Right cardiac atrium (tissue), 5 donors: Measurements from ENCODE around the gene CD70. TPM values are rescaled to one million over a fixed set of nuclear protein-coding genes. Genes with fewer than 3 reads are reported as not detected.

Experiments used
- ATAC-seq, 2 donors: fragments of 200-7000 bp; cut with Tn5 transposase; one replicate each; pipeline versions ENCODE4 v1.8.0 to v1.9.1; 2020; ENCODE audit warnings: moderate library complexity in 2 of 2, mild to moderate bottlenecking in 1 of 2
- DNase-seq, 3 donors: peaks; one replicate each; pipeline ENCODE4 v3.0.0-alpha.2; 2020
- H3K27ac ChIP-seq: one replicate; pipeline ENCODE4 v1.5.1; 2013; ENCODE audit warnings: mild to moderate bottlenecking, low read length, control low read depth, moderate library complexity
- H3K27me3 ChIP-seq: one replicate; pipeline ENCODE4 v1.6.1; 2013; ENCODE audit not compliant: control insufficient read depth, insufficient read depth
- H3K4me1 ChIP-seq: one replicate; pipeline ENCODE4 v1.6.1; 2013; ENCODE audit warnings: low read length; ENCODE audit not compliant: control insufficient read depth, insufficient read depth
- H3K4me3 ChIP-seq: one replicate; pipeline ENCODE4 v1.5.1; 2013; ENCODE audit warnings: low read length, control low read depth
- H3K9me3 ChIP-seq: one replicate; pipeline ENCODE4 v1.6.1; 2013; ENCODE audit warnings: low read length; ENCODE audit not compliant: control insufficient read depth
- WGBS: extraction: QIAGEN DNeasy Blood & Tissue Kit; methylation state at CpG from one replicate; pipeline ENCODE4 v1.1.7; 2013; 5-methylcytosine and 5-hydroxymethylcytosine counted together
- intact Hi-C, 4 donors: fragments of 100-400 bp; cut with DNase I; formaldehyde crosslinking; loops; one replicate each; pipeline versions ENCODE4 v1.11.0 to v1.14.0; 2022 to 2023
- polyA plus RNA-seq: library from polyadenylated mRNA; stranded (reverse); fragments of 200-250 nt; gene quantifications from one replicate; pipeline ENCODE4 v1.2.3, GENCODE V29; 2013
- total RNA-seq, 4 donors: library from RNA; stranded (reverse); fragmentation: NEBNext Ultra II Directional; extraction: Animal tissue kit (Norgen Biotek cat#: 25700); gene quantifications; one replicate each; pipeline ENCODE4 v1.2.1, GENCODE V29; 2021
- donor health status: healthy with polysubstance abuse.
- donor health status: DM: no; HTN: yes; CAD: no.
- donor health status: DM: no; HTN: no; CAD: no.
- donor health status: DM: no; HTN: yes; CAD: no; lungs with severe emphysema.
- donor health status: DM: yes; HTN: yes; CAD: no.

The CD70 gene
- total and polyA plus RNA-seq, 5 donors: not detected

GRCh38 chr19:6540918-6541689 is 49.8 kb downstream of the CD70 start:
- no peak for DNase-seq
- WGBS: 78% methylated on average over 13 of the region's 13 CpGs
- intact Hi-C loops: no loop called here

GRCh38 chr19:6539514-6539913 is 51.4 kb downstream of the CD70 start:
- no peaks in the 10 kb centered on the region for H3K9me3 ChIP-seq
- WGBS: 87% methylated on average over 6 of the region's 6 CpGs
- ATAC-seq (no peak), DNase-seq (no peak)
- H3K4me3 ChIP-seq: no peak overlapping the region
- intact Hi-C loops: no loop called here
- no peaks in the 10 kb centered on the region for H3K27me3 ChIP-seq
- no peaks in the 10 kb centered on the region for H3K4me1 ChIP-seq
- no peak overlapping the region for H3K27ac ChIP-seq

More at GRCh38 chr19:6540918-6541689, 49.8 kb downstream of the CD70 start:
- ATAC-seq: no peak
- no peak overlapping the region for H3K4me3 ChIP-seq
- no peaks in the 10 kb centered on the region for H3K4me1 ChIP-seq
- H3K27me3 ChIP-seq: no peaks in the 10 kb centered on the region
- H3K9me3 ChIP-seq: no peaks in the 10 kb centered on the region
- H3K27ac ChIP-seq: no peak overlapping the region

Other genes with a start within 250 kb of the CD70 start
- 10 to 100 TPM; 61.5 to 79.5 (median 68.6) TPM for gene CLPP, start 229.6 kb downstream of the CD70 start, total RNA-seq
- 73.0 TPM for gene CLPP, start 229.6 kb downstream of the CD70 start, polyA plus RNA-seq
- gene ALKBH7, start 218.4 kb downstream of the CD70 start, total RNA-seq: 100 to 1,000 TPM in 3 of 4 donors, 10 to 100 TPM in 1; 95.6 to 127 (median 119) TPM
- gene ALKBH7, start 218.4 kb downstream of the CD70 start, polyA plus RNA-seq: 99.0 TPM
- 1 to 10 TPM in 2 of 4 donors, under 1 TPM in 2; 0.68 to 1.3 (median 0.99) TPM for gene PSPN, start 215.2 kb downstream of the CD70 start, total RNA-seq
- gene PSPN, start 215.2 kb downstream of the CD70 start, polyA plus RNA-seq: 0.50 TPM
- 10 to 100 TPM; 30.8 to 39.8 (median 34.3) TPM for gene GTF2F1, start 198.0 kb downstream of the CD70 start, total RNA-seq
- 33.8 TPM for gene GTF2F1, start 198.0 kb downstream of the CD70 start, polyA plus RNA-seq
- 100 to 1,000 TPM; 105 to 134 (median 112) TPM for gene KHSRP, start 166.3 kb downstream of the CD70 start, total RNA-seq
- 84.8 TPM for gene KHSRP, start 166.3 kb downstream of the CD70 start, polyA plus RNA-seq
- under 1 TPM; 0.21 to 0.54 (median 0.29) TPM for gene SLC25A41, start 157.4 kb downstream of the CD70 start, total RNA-seq
- gene SLC25A41, start 157.4 kb downstream of the CD70 start, polyA plus RNA-seq: 0.36 TPM
- gene SLC25A23, start 131.4 kb downstream of the CD70 start, total RNA-seq: 10 to 100 TPM; 81.6 to 95.5 (median 89.7) TPM
- 59.6 TPM for gene SLC25A23, start 131.4 kb downstream of the CD70 start, polyA plus RNA-seq
- gene CRB3, start 126.9 kb downstream of the CD70 start, total RNA-seq: not detected
- 0.11 TPM for gene CRB3, start 126.9 kb downstream of the CD70 start, polyA plus RNA-seq
- 1 to 10 TPM in 2 of 4 donors, under 1 TPM in 2; 0.54 to 1.9 (median 1.1) TPM for gene DENND1C, start 109.4 kb downstream of the CD70 start, total RNA-seq
- gene DENND1C, start 109.4 kb downstream of the CD70 start, polyA plus RNA-seq: 0.68 TPM
- 1 to 10 TPM in 3 of 4 donors, under 1 TPM in 1; 0.45 to 7.4 (median 2.7) TPM for gene TUBB4A, start 88.8 kb downstream of the CD70 start, total RNA-seq
- 2.2 TPM for gene TUBB4A, start 88.8 kb downstream of the CD70 start, polyA plus RNA-seq
- under 1 TPM; 0.17 to 0.91 (median 0.24) TPM for gene TNFSF9, start 60.1 kb downstream of the CD70 start, total RNA-seq
- 0.14 TPM for gene TNFSF9, start 60.1 kb downstream of the CD70 start, polyA plus RNA-seq
- gene TNFSF14, start 79.0 kb upstream of the CD70 start, total RNA-seq: 1 to 10 TPM in 2 of 4 donors, under 1 TPM in 2; 0.08 to 1.1 (median 0.83) TPM
- 0.29 TPM for gene TNFSF14, start 79.0 kb upstream of the CD70 start, polyA plus RNA-seq
- 100 to 1,000 TPM; 136 to 537 (median 382) TPM for gene C3, start 129.5 kb upstream of the CD70 start, total RNA-seq
- gene C3, start 129.5 kb upstream of the CD70 start, polyA plus RNA-seq: 273 TPM
- 10 to 100 TPM; 28.2 to 38.4 (median 33.0) TPM for gene GPR108, start 146.4 kb upstream of the CD70 start, total RNA-seq
- 36.8 TPM for gene GPR108, start 146.4 kb upstream of the CD70 start, polyA plus RNA-seq
- 10 to 100 TPM; 68.8 to 89.5 (median 78.8) TPM for gene TRIP10, start 148.5 kb upstream of the CD70 start, total RNA-seq
- 92.6 TPM for gene TRIP10, start 148.5 kb upstream of the CD70 start, polyA plus RNA-seq
- under 1 TPM in 2 of 4 donors, not detected in 2; 0.09 to 0.25 TPM for gene SH2D3A, start 176.3 kb upstream of the CD70 start, total RNA-seq
- 0.54 TPM for gene SH2D3A, start 176.3 kb upstream of the CD70 start, polyA plus RNA-seq
- gene VAV1, start 181.6 kb upstream of the CD70 start, total RNA-seq: 1 to 10 TPM; 2.0 to 3.7 (median 3.4) TPM
- gene VAV1, start 181.6 kb upstream of the CD70 start, polyA plus RNA-seq: 0.84 TPM